ENCODE measurements around the gene KLRB1. TPM values are rescaled to one million over a fixed set of nuclear protein-coding genes. Genes with fewer than 3 reads are reported as not detected.

The KLRB1 gene
- polyA plus RNA-seq, 1 donor (not counting 4 experiments of a cell fraction or from before 2014, with no cell fraction given), result not detected

DNA sequence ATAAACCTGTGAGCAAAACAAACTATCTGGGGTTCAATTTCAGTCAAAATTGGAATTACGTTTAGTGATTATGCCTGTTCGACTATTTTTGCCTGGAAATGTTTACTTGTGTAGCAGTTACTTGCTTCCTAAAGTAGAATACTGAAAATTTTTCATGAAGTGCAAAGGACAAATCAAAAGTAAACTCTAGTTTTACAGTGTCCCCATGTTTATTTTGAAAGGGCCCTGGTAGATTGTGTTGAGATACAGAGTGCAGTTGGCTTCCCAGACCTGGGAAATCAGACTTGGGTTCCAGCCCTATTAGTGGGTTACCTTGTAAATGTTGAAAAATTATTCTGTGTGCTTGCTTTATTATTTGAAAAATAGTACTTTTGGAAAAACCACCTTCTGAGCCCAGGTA is 17.3 kb downstream of the KLRB1 start:
- Histone ChIP-seq H4K20me1 (ENCODE audit: control insufficient read depth, extremely low read depth, insufficient read depth, low read length) (no peaks in the 10 kb centered on the region), H3K36me3 (ENCODE audit: control insufficient read depth in 2 of 2, extremely low read depth in 1 of 2, insufficient read depth in 2 of 2, low read length in 2 of 2) (no peaks in the 10 kb centered on the region), H3K4me1 (ENCODE audit: control insufficient read depth, extremely low read depth, insufficient read depth, low read length) (no peaks in the 10 kb centered on the region), H3K27ac (ENCODE audit: control insufficient read depth, insufficient read depth, low read length) (no peak overlapping the region), H3K27me3 (ENCODE audit: control insufficient read depth, extremely low read depth, insufficient read depth, low read length) (no peaks in the 10 kb centered on the region), H3K9me3 (ENCODE audit: control insufficient read depth, low read depth, low read length) (no peaks in the 10 kb centered on the region), H3K9ac (ENCODE audit: control insufficient read depth, extremely low read depth, insufficient read depth, low read length) (no peak overlapping the region), H3K79me2 (ENCODE audit: control insufficient read depth, insufficient read depth, low read length) (no peaks in the 10 kb centered on the region), H2AFZ (ENCODE audit: control insufficient read depth, low read length) (no peak overlapping the region), H3K9me1 (ENCODE audit: control insufficient read depth, extremely low read depth, insufficient read depth, low read length) (no peaks in the 10 kb centered on the region), H3K4me3 (ENCODE audit: control insufficient read depth in 2 of 3, extremely low read depth in 1 of 3, insufficient read depth in 2 of 3, low read depth in 1 of 3, low read length in 3 of 3) (no peak overlapping the region), H3K4me2 (ENCODE audit: control insufficient read depth, extremely low read depth, insufficient read depth, low read depth, low read length) (no peak overlapping the region)
- TF ChIP-seq CTCF (optimal IDR thresholded peaks at IDR 0.05 in 1 of 3, IDR thresholded peaks at IDR 0.05 in 1 of 3, conservative IDR thresholded peaks at IDR 0.05 in 1 of 3; ENCODE audit: extremely low read depth in 1 of 3, insufficient read depth in 2 of 3, low read length in 3 of 3) (no peak), EZH2 (IDR thresholded peaks at IDR 0.05; ENCODE audit: low read length) (no peak)
- dilution Hi-C loops (cut with MboI; ENCODE audit: extremely low pct_ligation_motif_present, low sequenced_read_pairs), result no loop called here
- FAIRE-seq (no peak), DNase-seq (ENCODE audit: low read depth, low spot score) (no peak)

DNA sequence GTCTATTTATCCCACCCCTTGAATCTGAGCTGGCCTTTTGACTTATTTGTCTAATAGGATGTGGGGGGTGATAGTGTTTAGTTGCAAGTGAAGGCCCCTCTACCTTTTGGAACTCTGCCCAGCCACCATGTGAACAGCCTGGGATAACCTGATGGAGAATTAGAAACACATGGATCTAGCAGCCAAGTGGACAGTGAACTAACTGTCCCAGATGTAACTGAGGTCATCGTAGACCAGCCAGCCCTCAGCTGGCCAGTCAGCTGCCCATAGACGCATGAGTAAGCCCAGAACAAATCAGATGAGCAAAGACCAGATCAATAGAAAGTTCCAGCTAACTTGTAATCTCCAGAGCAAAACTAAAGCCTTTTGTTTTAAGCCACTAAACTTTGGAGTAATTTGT is 19.0 kb downstream of the KLRB1 start:
- dilution Hi-C loops (cut with MboI; ENCODE audit: extremely low pct_ligation_motif_present, low sequenced_read_pairs), result no loop called here
- H3K27me3 ChIP-seq (ENCODE audit: control insufficient read depth, extremely low read depth, insufficient read depth, low read length), result no peaks in the 10 kb centered on the region
- H3K27ac ChIP-seq (ENCODE audit: control insufficient read depth, insufficient read depth, low read length), result no peak overlapping the region
- no peaks in the 10 kb centered on the region for H3K36me3 ChIP-seq (ENCODE audit: control insufficient read depth in 2 of 2, extremely low read depth in 1 of 2, insufficient read depth in 2 of 2, low read length in 2 of 2)
- no peak for FAIRE-seq
- H3K79me2 ChIP-seq (ENCODE audit: control insufficient read depth, insufficient read depth, low read length), result no peaks in the 10 kb centered on the region
- TF ChIP-seq EZH2 (IDR thresholded peaks at IDR 0.05; ENCODE audit: low read length) (no peak), CTCF (optimal IDR thresholded peaks at IDR 0.05 in 1 of 3, IDR thresholded peaks at IDR 0.05 in 1 of 3, conservative IDR thresholded peaks at IDR 0.05 in 1 of 3; ENCODE audit: extremely low read depth in 1 of 3, insufficient read depth in 2 of 3, low read length in 3 of 3) (no peak)
- no peaks in the 10 kb centered on the region for H3K9me1 ChIP-seq (ENCODE audit: control insufficient read depth, extremely low read depth, insufficient read depth, low read length)
- no peaks in the 10 kb centered on the region for H3K4me1 ChIP-seq (ENCODE audit: control insufficient read depth, extremely low read depth, insufficient read depth, low read length)
- H2AFZ ChIP-seq (ENCODE audit: control insufficient read depth, low read length), result no peak overlapping the region
- no peak for DNase-seq (ENCODE audit: low read depth, low spot score)
- no peak overlapping the region for H3K4me2 ChIP-seq (ENCODE audit: control insufficient read depth, extremely low read depth, insufficient read depth, low read depth, low read length)
- no peaks in the 10 kb centered on the region for H4K20me1 ChIP-seq (ENCODE audit: control insufficient read depth, extremely low read depth, insufficient read depth, low read length)
- no peaks in the 10 kb centered on the region for H3K9me3 ChIP-seq (ENCODE audit: control insufficient read depth, low read depth, low read length)
- H3K9ac ChIP-seq (ENCODE audit: control insufficient read depth, extremely low read depth, insufficient read depth, low read length), result no peak overlapping the region
- H3K4me3 ChIP-seq (ENCODE audit: control insufficient read depth in 2 of 3, extremely low read depth in 1 of 3, insufficient read depth in 2 of 3, low read depth in 1 of 3, low read length in 3 of 3), result no peak overlapping the region
